Stomach (tissue), 4 donors: ENCODE data around the gene POLD2.

ENCODE experiments used
- POLR2A ChIP-seq, 4 donors: fragments of 450-650 bp; IDR thresholded peaks; one replicate each; pipeline ENCODE4 v1.6.1; 2016; ENCODE audit warnings: antibody characterized with exemption in 4 of 4, control low read depth in 2 of 4, mild to moderate bottlenecking in 1 of 4, moderate library complexity in 1 of 4
- POLR2AphosphoS5 ChIP-seq, 3 donors: sonication (generic); formaldehyde crosslinking; IDR thresholded peaks; one replicate each; pipeline ENCODE4 v1.6.1; 2016; ENCODE audit warnings: antibody characterized with exemption in 3 of 3
- TF ChIP-seq, protein P1 (sequence below), 7 experiments: fragments of 450-650 bp in 4 of 7; fragments of 200-600 bp in 3 of 7; sonication (generic) in 3 of 7; IDR thresholded peaks; one replicate each; pipeline ENCODE4 v1.5.1; 2016 to 2019; ENCODE audit warnings: antibody characterized with exemption in 7 of 7, control low read depth in 2 of 7, mild to moderate bottlenecking in 1 of 7

DNA sequence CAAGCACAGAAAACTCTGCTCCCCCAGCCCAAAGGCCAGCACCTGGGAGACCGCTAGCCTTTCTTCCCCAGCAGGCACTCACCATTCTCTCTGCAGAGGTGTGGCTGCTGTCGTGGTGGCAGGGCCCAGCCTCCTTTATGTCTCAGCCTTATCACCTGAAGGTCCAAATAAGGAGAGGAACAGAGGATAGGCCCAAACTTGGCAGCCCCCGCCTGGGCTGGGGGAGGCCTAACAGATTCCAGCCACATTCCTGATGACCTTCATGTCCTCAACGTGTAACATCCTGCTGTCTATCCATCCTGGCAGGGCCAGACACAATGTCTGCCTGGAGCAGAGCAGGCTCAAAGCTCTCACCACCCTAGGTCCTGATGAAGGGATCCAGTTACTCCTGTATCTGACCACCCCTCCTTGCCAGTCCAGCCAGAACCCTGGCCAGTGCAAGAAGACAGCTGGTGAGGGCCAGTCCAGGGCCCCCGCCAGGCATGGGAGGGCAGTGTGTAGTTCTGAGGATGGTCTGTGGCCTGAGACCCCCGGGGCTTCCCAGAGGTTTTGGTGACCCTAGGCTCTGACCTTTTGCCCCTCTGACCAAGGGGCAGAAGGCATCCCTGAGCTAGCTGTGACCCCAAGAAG lies 18.0 kb upstream of the POLD2 start, which contains the start of gene MYL7:
- TF ChIP-seq POLR2A (IDR thresholded peaks at IDR 0.05) (no peak), POLR2AphosphoS5 (IDR thresholded peaks at IDR 0.05) (no peak)
- TF ChIP-seq, protein P1, sequence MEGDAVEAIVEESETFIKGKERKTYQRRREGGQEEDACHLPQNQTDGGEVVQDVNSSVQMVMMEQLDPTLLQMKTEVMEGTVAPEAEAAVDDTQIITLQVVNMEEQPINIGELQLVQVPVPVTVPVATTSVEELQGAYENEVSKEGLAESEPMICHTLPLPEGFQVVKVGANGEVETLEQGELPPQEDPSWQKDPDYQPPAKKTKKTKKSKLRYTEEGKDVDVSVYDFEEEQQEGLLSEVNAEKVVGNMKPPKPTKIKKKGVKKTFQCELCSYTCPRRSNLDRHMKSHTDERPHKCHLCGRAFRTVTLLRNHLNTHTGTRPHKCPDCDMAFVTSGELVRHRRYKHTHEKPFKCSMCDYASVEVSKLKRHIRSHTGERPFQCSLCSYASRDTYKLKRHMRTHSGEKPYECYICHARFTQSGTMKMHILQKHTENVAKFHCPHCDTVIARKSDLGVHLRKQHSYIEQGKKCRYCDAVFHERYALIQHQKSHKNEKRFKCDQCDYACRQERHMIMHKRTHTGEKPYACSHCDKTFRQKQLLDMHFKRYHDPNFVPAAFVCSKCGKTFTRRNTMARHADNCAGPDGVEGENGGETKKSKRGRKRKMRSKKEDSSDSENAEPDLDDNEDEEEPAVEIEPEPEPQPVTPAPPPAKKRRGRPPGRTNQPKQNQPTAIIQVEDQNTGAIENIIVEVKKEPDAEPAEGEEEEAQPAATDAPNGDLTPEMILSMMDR (IDR thresholded peaks at IDR 0.05) = no peak
